Measurements from ENCODE around the gene ADCY1. TPM values are rescaled to one million over a fixed set of nuclear protein-coding genes. Genes with fewer than 3 reads are reported as not detected.

The ADCY1 gene
- total RNA-seq, 1 donor from 2014 or later, result 2.8 TPM

DNA sequence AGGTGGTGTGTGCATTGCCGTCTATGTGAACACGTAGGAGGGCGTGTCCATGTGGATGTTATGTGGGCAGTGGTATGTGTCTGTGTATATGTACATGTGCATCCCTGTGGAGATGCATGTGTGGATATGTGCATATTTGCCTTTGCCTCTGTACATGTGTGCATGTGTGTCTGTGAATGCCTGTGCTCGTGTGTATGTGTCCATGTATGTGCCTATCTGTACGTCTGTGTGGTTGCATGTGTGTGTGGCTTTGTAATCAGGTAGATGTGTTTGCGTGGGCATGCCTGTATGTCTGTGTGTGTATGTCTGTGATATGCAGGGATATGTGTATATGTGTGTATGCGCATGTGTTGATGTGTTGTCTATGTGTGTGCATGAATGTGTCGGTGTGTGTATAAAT is 19.7 kb downstream of the ADCY1 start:
- Mint-ChIP-seq H3K9me3 (no peaks in the 10 kb centered on the region), H3K4me1 (no peaks in the 10 kb centered on the region), H3K27ac (no peak overlapping the region), H3K4me3 (no peak overlapping the region), H3K36me3 (ENCODE audit: low read depth) (no peaks in the 10 kb centered on the region), H3K27me3 (no peaks in the 10 kb centered on the region)
- intact Hi-C loops (cut with micrococcal nuclease), result no loop called here
- DNase-seq, result no peak

DNA sequence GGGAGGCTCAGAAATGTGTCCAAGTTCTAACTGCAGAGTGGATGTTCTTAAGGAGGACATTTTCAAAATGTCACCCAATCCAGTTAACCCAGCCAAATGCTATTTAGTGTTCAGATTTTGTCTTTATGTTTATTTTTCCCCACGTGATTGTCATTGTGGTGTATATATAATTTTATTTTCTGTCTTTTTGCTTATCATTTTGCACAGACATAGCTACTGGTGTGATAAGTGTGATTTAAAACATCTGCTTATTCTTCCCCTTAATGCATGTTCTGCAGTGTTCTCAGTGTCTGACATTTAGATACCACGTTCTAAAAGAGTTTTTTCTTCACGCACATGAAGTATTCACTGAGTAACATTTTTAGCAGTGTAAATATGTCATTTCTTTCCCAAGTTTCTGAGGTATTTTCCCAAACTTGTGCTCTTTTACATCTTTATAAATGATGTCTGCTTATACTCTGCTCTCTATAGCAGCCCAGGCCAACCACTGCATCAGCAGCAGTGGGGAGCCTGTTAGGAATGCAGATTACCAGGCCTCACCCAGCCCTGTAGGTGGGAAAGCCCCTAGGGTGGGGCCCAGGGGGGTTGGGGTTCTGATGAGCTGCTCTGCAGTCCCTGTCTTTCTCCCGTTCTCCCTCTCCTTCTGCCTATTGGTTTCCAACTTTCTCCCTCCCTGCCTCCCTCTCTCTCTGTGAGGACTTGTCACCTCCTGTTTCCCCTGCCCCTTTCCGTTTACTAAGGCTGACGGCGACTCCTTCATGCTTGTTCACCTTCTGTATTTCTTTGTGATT is 20.8 kb downstream of the ADCY1 start:
- Mint-ChIP-seq H3K27me3 (no peaks in the 10 kb centered on the region), H3K9me3 (no peaks in the 10 kb centered on the region), H3K27ac (no peak overlapping the region), H3K4me1 (no peaks in the 10 kb centered on the region), H3K36me3 (ENCODE audit: low read depth) (no peaks in the 10 kb centered on the region), H3K4me3 (no peak overlapping the region)
- intact Hi-C loops (cut with micrococcal nuclease), result no loop called here
- no peak for DNase-seq

GRCh38 chr7:45595809-45596664 is 21.9 kb downstream of the ADCY1 start:
- intact Hi-C loops (cut with micrococcal nuclease), result no loop called here
- Mint-ChIP-seq H3K27ac (no peak overlapping the region), H3K36me3 (ENCODE audit: low read depth) (no peaks in the 10 kb centered on the region), H3K4me1 (no peaks in the 10 kb centered on the region), H3K9me3 (no peaks in the 10 kb centered on the region), H3K4me3 (no peak overlapping the region), H3K27me3 (no peaks in the 10 kb centered on the region)
- DNase-seq, result no peak

DNA sequence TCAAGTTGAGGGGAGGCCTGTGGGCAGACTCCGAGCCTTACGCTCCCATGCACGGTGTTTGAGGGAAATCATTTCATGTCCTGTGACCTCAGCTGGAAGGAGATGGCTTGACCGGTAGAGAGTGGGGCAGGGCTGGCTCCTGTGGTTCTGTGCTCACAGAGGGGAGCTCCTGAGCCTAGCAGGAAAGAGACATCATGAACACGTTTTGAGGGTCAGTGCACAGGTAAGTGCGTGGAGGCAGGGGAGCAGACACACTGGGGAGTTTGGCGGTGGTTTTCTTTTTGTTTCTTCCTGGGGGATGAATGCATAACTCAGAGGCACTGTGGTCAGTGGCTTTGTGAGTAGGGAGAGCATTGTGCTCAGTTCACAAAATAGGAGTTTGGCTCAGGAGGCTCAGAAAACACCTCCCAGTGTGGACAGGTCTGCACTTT is 22.5 kb downstream of the ADCY1 start:
- no peaks in the 10 kb centered on the region for H3K36me3 Mint-ChIP-seq (ENCODE audit: low read depth)
- no peak for DNase-seq
- intact Hi-C loops (cut with micrococcal nuclease), result no loop called here
- no peak overlapping the region for H3K4me3 Mint-ChIP-seq
- H3K27ac Mint-ChIP-seq, result no peak overlapping the region
- H3K4me1 Mint-ChIP-seq, result no peaks in the 10 kb centered on the region
- no peaks in the 10 kb centered on the region for H3K27me3 Mint-ChIP-seq
- H3K9me3 Mint-ChIP-seq, result no peaks in the 10 kb centered on the region

DNA sequence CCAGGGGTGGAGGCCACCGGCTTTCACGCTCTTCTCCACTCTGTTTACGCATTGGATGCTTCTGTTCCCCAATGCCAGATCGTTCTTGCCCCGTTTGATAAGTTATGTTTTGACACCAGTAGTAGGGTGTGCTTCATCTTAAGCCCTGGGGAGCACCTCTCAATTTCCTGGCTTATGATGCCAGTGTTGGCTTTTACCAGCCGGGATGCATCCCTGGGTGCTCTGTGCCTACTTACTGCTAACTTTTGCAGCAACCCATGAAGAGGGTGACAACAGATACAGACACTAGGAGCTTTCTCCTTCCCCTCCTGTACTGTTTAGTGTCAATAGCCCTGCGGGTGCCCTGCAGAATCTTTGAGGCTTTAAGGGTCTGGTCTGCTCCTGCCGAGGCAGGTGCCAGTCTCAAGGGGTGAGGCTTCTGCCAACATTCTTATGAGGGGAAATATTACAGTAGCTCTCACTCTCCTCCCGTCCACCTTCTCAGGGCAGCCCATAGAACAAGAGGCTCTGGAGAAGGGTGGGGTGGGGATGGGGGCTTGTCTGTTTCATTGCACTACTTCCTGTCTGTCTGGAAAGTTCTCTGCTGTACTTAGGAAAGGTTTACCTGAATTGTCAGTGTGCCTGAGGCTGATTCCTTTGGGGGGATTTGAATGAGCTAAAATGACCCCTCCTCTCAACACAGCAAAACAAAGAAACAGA is 23.3 kb downstream of the ADCY1 start:
- Mint-ChIP-seq H3K36me3 (ENCODE audit: low read depth) (no peaks in the 10 kb centered on the region), H3K9me3 (no peaks in the 10 kb centered on the region), H3K4me3 (no peak overlapping the region), H3K27me3 (no peaks in the 10 kb centered on the region), H3K27ac (no peak overlapping the region), H3K4me1 (no peaks in the 10 kb centered on the region)
- DNase-seq, result no peak
- intact Hi-C loops (cut with micrococcal nuclease), result no loop called here

DNA sequence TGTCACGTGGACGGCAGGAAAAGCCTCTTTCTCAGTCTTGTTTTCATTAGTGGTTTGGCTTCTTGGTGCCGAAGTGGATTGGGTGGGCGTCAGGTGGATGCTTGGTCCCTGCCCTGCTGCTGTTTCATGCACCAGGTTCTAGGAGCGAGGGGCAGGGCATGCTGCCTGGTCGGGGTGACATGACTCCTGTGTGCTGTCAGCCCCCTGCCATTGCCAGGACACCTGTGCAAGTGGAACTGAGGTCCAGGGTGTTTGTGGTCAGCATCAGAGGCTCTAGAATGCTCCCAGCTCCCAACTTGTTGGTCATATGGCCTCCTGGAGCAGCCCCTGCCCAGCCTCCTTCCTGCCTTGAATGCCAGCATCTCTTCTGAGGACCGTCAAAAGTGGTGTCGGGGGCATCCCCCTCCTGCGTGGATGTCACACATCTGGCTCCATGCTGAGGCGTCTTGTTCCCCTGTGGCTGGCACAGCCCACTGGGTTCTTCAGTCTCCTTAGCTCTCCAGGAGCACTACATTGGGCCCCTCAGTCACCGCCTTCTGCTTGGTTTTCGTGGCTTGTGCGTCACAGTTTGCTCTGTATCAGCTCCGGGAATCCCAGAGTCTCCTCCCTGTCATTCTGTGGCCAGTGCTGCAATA is 24.8 kb downstream of the ADCY1 start:
- H3K4me1 Mint-ChIP-seq, result no peaks in the 10 kb centered on the region
- no peak overlapping the region for H3K27ac Mint-ChIP-seq
- no peaks in the 10 kb centered on the region for H3K27me3 Mint-ChIP-seq
- no peaks in the 10 kb centered on the region for H3K9me3 Mint-ChIP-seq
- no peak for DNase-seq
- intact Hi-C loops (cut with micrococcal nuclease), result no loop called here
- no peak overlapping the region for H3K4me3 Mint-ChIP-seq
- no peaks in the 10 kb centered on the region for H3K36me3 Mint-ChIP-seq (ENCODE audit: low read depth)

DNA sequence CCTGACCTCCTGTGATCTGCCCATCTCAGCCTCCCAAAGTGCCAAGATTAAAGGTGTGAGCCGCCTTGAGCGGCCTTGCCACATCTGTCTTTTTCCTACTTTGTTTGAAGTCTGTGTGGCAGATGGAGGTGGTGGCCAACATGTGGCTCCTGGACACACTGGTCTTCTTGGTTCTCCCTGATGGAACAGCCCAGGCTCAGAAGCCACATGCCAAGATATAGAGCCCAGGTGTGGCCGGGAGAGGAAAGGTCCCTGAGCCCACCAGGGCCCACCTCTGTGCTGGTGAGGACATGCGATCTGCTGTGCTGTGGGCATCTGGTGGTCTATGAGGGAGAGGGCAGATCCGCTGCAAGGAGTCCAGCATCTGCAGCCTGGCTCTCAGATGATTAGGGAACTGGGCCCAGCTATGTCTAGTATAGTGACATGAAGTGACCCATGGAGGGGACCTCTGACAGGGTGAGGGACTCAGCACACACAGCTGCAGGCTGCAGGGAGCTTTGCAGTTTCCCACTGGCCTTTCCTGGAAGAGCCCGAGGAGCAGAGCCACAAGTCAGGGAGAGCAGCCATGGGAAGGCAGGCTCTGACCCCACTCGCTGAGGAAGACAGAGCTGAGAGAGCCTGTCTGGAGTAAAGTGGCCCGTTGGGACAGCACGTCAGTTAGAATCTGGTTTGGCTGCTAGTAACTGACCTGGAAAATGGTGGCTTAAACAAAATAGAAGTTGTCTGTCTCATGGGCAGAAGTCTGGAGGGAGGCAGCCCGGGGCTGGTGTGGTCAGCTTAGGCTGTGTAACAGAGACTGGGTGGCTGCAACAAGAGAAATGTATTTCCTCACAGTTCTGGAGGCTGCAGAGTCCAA is 25.9 kb downstream of the ADCY1 start:
- Mint-ChIP-seq H3K4me1 (no peaks in the 10 kb centered on the region), H3K4me3 (no peak overlapping the region), H3K36me3 (ENCODE audit: low read depth) (no peaks in the 10 kb centered on the region), H3K27me3 (no peaks in the 10 kb centered on the region), H3K9me3 (peaks cover 3% of the 10 kb centered on the region), H3K27ac (no peak overlapping the region)
- intact Hi-C loops (cut with micrococcal nuclease), result no loop called here
- no peak for DNase-seq

DNA sequence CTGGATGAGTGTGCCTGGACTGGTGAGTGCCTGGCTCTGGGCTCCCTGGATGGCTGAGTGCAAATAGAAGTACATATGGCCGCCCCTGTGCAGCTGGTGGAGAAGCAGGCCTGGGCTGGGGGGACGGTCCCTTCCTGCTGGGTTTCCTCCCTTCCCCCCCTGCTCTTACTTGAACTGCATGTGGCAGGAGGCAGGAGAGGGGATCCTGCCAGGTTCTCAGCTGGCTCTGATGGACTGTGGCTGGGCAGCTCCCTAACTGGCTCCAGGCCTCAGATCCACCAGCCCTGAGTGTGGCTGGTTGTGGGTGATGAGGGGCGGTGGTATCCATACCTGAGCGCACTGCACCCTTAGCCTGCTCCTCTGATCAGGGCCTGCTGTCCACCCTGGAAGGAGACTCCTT is 26.9 kb downstream of the ADCY1 start:
- intact Hi-C loops (cut with micrococcal nuclease), result no loop called here
- no peaks in the 10 kb centered on the region for H3K4me1 Mint-ChIP-seq
- no peak overlapping the region for H3K4me3 Mint-ChIP-seq
- H3K9me3 Mint-ChIP-seq, result peaks cover 5% of the 10 kb centered on the region
- H3K36me3 Mint-ChIP-seq (ENCODE audit: low read depth), result no peaks in the 10 kb centered on the region
- H3K27me3 Mint-ChIP-seq, result peaks cover 2% of the 10 kb centered on the region
- DNase-seq, result no peak
- no peak overlapping the region for H3K27ac Mint-ChIP-seq

DNA sequence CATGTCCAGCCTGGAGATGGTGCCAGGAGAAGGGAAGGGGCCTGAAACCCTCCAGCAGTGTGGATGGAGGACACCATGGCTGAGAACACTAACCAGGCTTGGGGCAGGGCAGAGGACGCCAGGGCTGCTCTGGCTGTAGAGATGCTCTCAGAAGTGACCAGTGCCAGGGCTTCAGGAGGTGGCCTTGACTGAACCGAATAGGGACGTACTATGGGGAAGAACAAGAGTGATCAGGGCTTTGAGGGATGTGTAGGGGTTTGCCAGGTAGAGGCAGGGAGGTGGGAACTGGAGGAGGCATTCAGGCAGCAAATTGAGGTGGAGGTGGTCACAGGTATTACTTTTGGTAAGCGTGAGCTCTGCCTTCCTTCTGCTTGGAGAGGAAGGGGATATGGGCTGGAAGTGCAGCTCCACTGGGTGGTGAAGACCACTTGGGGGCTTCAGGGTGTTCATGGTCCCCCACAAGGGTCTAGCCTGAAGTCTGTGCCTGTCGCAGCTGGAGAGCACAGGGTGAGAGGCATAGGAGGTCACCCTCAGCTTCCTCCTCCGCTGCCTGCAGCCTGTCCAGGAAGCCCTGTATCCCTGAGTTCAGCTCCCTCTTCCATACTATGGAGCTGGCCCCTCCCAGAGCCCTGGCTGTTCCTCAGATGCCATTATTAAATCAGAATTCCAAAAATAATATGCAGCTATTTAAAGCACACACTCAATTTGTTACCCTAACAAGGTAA is 27.8 kb downstream of the ADCY1 start:
- no peak overlapping the region for H3K27ac Mint-ChIP-seq
- peaks cover 5% of the 10 kb centered on the region for H3K9me3 Mint-ChIP-seq
- peaks cover 2% of the 10 kb centered on the region for H3K27me3 Mint-ChIP-seq
- H3K4me1 Mint-ChIP-seq, result no peaks in the 10 kb centered on the region
- DNase-seq, result no peak
- no peaks in the 10 kb centered on the region for H3K36me3 Mint-ChIP-seq (ENCODE audit: low read depth)
- no peak overlapping the region for H3K4me3 Mint-ChIP-seq
- intact Hi-C loops (cut with micrococcal nuclease), result no loop called here

GRCh38 chr7:45606050-45606449 is 31.9 kb downstream of the ADCY1 start:
- Mint-ChIP-seq H3K27me3 (peaks cover 2% of the 10 kb centered on the region), H3K27ac (no peak overlapping the region), H3K9me3 (peaks cover 5% of the 10 kb centered on the region), H3K4me1 (no peaks in the 10 kb centered on the region), H3K36me3 (ENCODE audit: low read depth) (no peaks in the 10 kb centered on the region), H3K4me3 (no peak overlapping the region)
- no peak for DNase-seq
- intact Hi-C loops (cut with micrococcal nuclease), result no loop called here

DNA sequence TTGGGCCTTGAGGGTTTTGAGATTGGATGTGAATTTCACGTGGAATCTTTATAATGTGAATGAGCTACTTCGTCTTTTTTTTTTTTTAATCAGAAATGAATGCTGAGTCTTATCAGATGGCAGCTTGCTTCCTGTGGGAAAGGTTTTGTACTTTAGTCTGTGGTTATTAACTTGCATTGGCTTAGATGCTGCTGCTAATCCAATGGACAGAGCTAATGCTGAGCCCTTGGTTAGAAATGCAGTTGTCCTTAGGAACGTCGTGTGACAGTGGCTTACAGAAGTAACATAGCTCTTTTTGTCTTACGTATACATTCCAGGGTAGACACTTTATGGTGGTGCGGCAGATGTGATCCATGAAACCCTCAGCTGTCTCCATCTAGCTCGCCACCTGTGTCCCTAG is 32.8 kb downstream of the ADCY1 start:
- peaks cover 2% of the 10 kb centered on the region for H3K27me3 Mint-ChIP-seq
- intact Hi-C loops (cut with micrococcal nuclease), result no loop called here
- no peak overlapping the region for H3K27ac Mint-ChIP-seq
- no peaks in the 10 kb centered on the region for H3K4me1 Mint-ChIP-seq
- H3K36me3 Mint-ChIP-seq (ENCODE audit: low read depth), result no peaks in the 10 kb centered on the region
- peaks cover 5% of the 10 kb centered on the region for H3K9me3 Mint-ChIP-seq
- H3K4me3 Mint-ChIP-seq, result no peak overlapping the region
- DNase-seq, result no peak

- no peak for DNase-seq
Observed at GRCh38 chr7:45609180-45609579, 35.0 kb downstream of the ADCY1 start.

More at GRCh38 chr7:45609180-45609579, 35.0 kb downstream of the ADCY1 start:
- Mint-ChIP-seq H3K27me3 (peaks cover 2% of the 10 kb centered on the region), H3K36me3 (ENCODE audit: low read depth) (no peaks in the 10 kb centered on the region), H3K4me1 (no peaks in the 10 kb centered on the region), H3K27ac (no peak overlapping the region), H3K9me3 (peaks cover 5% of the 10 kb centered on the region), H3K4me3 (no peak overlapping the region)
- intact Hi-C loops (cut with micrococcal nuclease), result no loop called here
